Measurements from ENCODE around the gene SKIDA1. TPM values are rescaled to one million over a fixed set of nuclear protein-coding genes. Genes with fewer than 3 reads are reported as not detected.

The SKIDA1 gene
- total RNA-seq, 1 donor from 2014 or later = 7.8 TPM

GRCh38 chr10:21512573-21513404 is 12.7 kb downstream of the SKIDA1 start:
- no peaks in the 10 kb centered on the region for H3K27me3 ChIP-seq (ENCODE audit: insufficient read depth, low read length)
- Mint-ChIP-seq H3K36me3 (ENCODE audit: low read depth, unreplicated experiment) (peaks cover 3% of the 10 kb centered on the region), H3K4me3 (ENCODE audit: unreplicated experiment) (peak overlapping the region; percentile 84), H3K9me3 (ENCODE audit: unreplicated experiment) (no peaks in the 10 kb centered on the region), H3K27ac (ENCODE audit: unreplicated experiment) (no peak overlapping the region), H3K4me1 (ENCODE audit: low read depth, unreplicated experiment) (peaks cover 38% of the 10 kb centered on the region), H3K27me3 (ENCODE audit: low read depth, unreplicated experiment) (no peaks in the 10 kb centered on the region)
- H3K4me2 ChIP-seq (ENCODE audit: low read length) = peak overlapping the region; percentile 72
- H4K20me1 ChIP-seq (ENCODE audit: insufficient read depth, low read length) = no peaks in the 10 kb centered on the region
- no peaks in the 10 kb centered on the region for H3K9me3 ChIP-seq (ENCODE audit: insufficient read depth, low read depth, low read length)
- peaks cover 45% of the 10 kb centered on the region for H3K4me1 ChIP-seq (ENCODE audit: insufficient read depth, low read length)
- FAIRE-seq (peak; percentile 20), DNase-seq (ENCODE audit: low read depth) (no peak)
- peak overlapping the region; percentile 21 for H3K9ac ChIP-seq (ENCODE audit: low read length)
- TF ChIP-seq, protein P1, sequence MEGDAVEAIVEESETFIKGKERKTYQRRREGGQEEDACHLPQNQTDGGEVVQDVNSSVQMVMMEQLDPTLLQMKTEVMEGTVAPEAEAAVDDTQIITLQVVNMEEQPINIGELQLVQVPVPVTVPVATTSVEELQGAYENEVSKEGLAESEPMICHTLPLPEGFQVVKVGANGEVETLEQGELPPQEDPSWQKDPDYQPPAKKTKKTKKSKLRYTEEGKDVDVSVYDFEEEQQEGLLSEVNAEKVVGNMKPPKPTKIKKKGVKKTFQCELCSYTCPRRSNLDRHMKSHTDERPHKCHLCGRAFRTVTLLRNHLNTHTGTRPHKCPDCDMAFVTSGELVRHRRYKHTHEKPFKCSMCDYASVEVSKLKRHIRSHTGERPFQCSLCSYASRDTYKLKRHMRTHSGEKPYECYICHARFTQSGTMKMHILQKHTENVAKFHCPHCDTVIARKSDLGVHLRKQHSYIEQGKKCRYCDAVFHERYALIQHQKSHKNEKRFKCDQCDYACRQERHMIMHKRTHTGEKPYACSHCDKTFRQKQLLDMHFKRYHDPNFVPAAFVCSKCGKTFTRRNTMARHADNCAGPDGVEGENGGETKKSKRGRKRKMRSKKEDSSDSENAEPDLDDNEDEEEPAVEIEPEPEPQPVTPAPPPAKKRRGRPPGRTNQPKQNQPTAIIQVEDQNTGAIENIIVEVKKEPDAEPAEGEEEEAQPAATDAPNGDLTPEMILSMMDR (IDR thresholded peaks at IDR 0.05; ENCODE audit: insufficient read depth, low read depth, low read length) = no peak
- TF ChIP-seq EZH2 (IDR thresholded peaks at IDR 0.05; ENCODE audit: insufficient read depth, low read length) = no peak
- H3K27ac ChIP-seq (ENCODE audit: low read depth, low read length) = no peak overlapping the region
- no peaks in the 10 kb centered on the region for H3K36me3 ChIP-seq (ENCODE audit: insufficient read depth, low read length)
- peak overlapping the region; percentile 17 for H3K4me3 ChIP-seq (ENCODE audit: insufficient read depth, low read depth, low read length)
- no peak overlapping the region for H2AFZ ChIP-seq (ENCODE audit: low read depth, low read length)
- peaks cover 53% of the 10 kb centered on the region for H3K79me2 ChIP-seq (ENCODE audit: insufficient read depth, low read length)

DNA sequence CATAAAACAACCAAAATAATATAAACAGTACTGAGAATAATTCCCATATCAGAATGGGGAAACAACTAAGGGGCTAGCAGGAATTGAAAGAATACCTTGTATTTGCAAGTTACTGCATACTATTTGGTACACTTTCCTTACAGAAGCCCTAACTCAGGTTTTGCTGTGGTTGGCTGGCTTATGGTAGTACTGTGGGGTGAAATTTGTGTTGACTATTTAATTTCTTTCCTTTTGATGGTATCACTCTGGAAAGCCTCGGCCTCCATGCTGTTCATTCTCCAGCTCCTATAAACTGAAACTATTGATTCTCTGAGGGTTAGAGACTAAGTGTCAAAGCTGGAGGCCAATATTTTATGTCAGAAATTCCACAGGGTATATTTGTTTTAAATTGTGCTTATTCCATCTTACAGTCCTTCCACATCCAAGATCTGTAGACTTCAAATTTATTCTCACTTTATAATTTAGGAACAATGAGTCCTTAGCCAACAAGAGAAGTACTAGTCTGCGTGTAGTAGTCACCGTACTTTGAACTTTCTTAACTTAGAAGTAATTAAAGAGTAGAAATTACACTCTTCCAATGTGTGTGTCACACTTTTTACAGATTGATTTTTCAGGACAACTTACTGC is 13.4 kb downstream of the SKIDA1 start:
- Histone ChIP-seq H2AFZ (ENCODE audit: low read depth, low read length) (peak overlapping the region; percentile 3), H3K27me3 (ENCODE audit: insufficient read depth, low read length) (no peaks in the 10 kb centered on the region), H3K4me1 (ENCODE audit: insufficient read depth, low read length) (peaks cover 43% of the 10 kb centered on the region), H3K4me3 (ENCODE audit: insufficient read depth, low read depth, low read length) (peak overlapping the region; percentile 20), H3K79me2 (ENCODE audit: insufficient read depth, low read length) (peaks cover 47% of the 10 kb centered on the region), H3K4me2 (ENCODE audit: low read length) (peak overlapping the region; percentile 72), H3K9me3 (ENCODE audit: insufficient read depth, low read depth, low read length) (no peaks in the 10 kb centered on the region), H3K9ac (ENCODE audit: low read length) (peak overlapping the region; percentile 21), H3K36me3 (ENCODE audit: insufficient read depth, low read length) (no peaks in the 10 kb centered on the region), H3K27ac (ENCODE audit: low read depth, low read length) (no peak overlapping the region), H4K20me1 (ENCODE audit: insufficient read depth, low read length) (no peaks in the 10 kb centered on the region)
- peaks cover 3% of the 10 kb centered on the region for H3K36me3 Mint-ChIP-seq (ENCODE audit: low read depth, unreplicated experiment)
- TF ChIP-seq, protein P1 (IDR thresholded peaks at IDR 0.05; ENCODE audit: insufficient read depth, low read depth, low read length) = no peak
- TF ChIP-seq EZH2 (IDR thresholded peaks at IDR 0.05; ENCODE audit: insufficient read depth, low read length) = no peak
- FAIRE-seq = no peak
- H3K27ac Mint-ChIP-seq (ENCODE audit: unreplicated experiment) = no peak overlapping the region
- H3K4me1 Mint-ChIP-seq (ENCODE audit: low read depth, unreplicated experiment) = peaks cover 36% of the 10 kb centered on the region
- H3K27me3 Mint-ChIP-seq (ENCODE audit: low read depth, unreplicated experiment) = no peaks in the 10 kb centered on the region
- no peaks in the 10 kb centered on the region for H3K9me3 Mint-ChIP-seq (ENCODE audit: unreplicated experiment)
- DNase-seq (ENCODE audit: low read depth) = no peak
- H3K4me3 Mint-ChIP-seq (ENCODE audit: unreplicated experiment) = peak overlapping the region; percentile 47

Measured in astrocyte (in vitro differentiated cells and primary cell).